Central memory CD8-positive, alpha-beta T cell (primary cell): ENCODE results near the gene SORCS2.

Source experiments
- ATAC-seq: fragments of 150-1000 bp; cut with Tn5 transposase; replicated peaks from 2 replicates; pipeline ENCODE4 v1.10.0; 2022; ENCODE audit warnings: mild to moderate bottlenecking, moderate FRiP score, moderate number of reproducible peaks; ENCODE audit not compliant: poor library complexity, severe bottlenecking; ENCODE audit errors: extremely low read depth
- DNase-seq, 2 donors: peaks; one replicate each; pipeline ENCODE4 v3.0.0; 2021; ENCODE audit warnings: low spot score in 2 of 2
- H3K27ac Mint-ChIP-seq: one replicate; pipeline ENCODE4 v1.8.0; 2022; ENCODE audit warnings: low read depth, mild to moderate bottlenecking, moderate library complexity, mixed read lengths
- H3K27me3 Mint-ChIP-seq: one replicate; pipeline ENCODE4 v1.8.0; 2022; ENCODE audit warnings: mixed read lengths
- H3K36me3 Mint-ChIP-seq: one replicate; pipeline ENCODE4 v1.8.0; 2022; ENCODE audit warnings: mild to moderate bottlenecking, moderate library complexity, mixed read lengths; ENCODE audit not compliant: insufficient read depth
- H3K4me1 Mint-ChIP-seq: one replicate; pipeline ENCODE4 v1.8.0; 2022; ENCODE audit warnings: mixed read lengths
- H3K4me3 Mint-ChIP-seq: one replicate; pipeline ENCODE4 v1.8.0; 2022; ENCODE audit warnings: mild to moderate bottlenecking, moderate library complexity, mixed read lengths
- H3K9me3 Mint-ChIP-seq: one replicate; pipeline ENCODE4 v1.8.0; 2022; ENCODE audit warnings: mixed read lengths

Gene SORCS2

GRCh38 chr4:7253837-7254236 is 61.5 kb downstream of the SORCS2 start:
- DNase-seq: no peak
- no peak overlapping the region for H3K4me3 Mint-ChIP-seq
- no peaks in the 10 kb centered on the region for H3K4me1 Mint-ChIP-seq
- H3K27ac Mint-ChIP-seq: no peak overlapping the region
- no peak for ATAC-seq
- H3K9me3 Mint-ChIP-seq: no peaks in the 10 kb centered on the region
- no peaks in the 10 kb centered on the region for H3K36me3 Mint-ChIP-seq
- H3K27me3 Mint-ChIP-seq: peaks cover 64% of the 10 kb centered on the region

- DNase-seq (no peak), ATAC-seq (no peak)
- Mint-ChIP-seq H3K4me3 (no peak overlapping the region), H3K27ac (no peak overlapping the region), H3K36me3 (no peaks in the 10 kb centered on the region), H3K4me1 (no peaks in the 10 kb centered on the region), H3K27me3 (peaks cover 75% of the 10 kb centered on the region), H3K9me3 (peaks cover 6% of the 10 kb centered on the region)
Measured at GRCh38 chr4:7254736-7255487, 62.6 kb downstream of the SORCS2 start.

GRCh38 chr4:7255488-7255881 is 63.1 kb downstream of the SORCS2 start:
- ATAC-seq (no peak), DNase-seq (no peak)
- Mint-ChIP-seq H3K27ac (no peak overlapping the region), H3K9me3 (peaks cover 6% of the 10 kb centered on the region), H3K4me3 (no peak overlapping the region), H3K36me3 (no peaks in the 10 kb centered on the region), H3K4me1 (no peaks in the 10 kb centered on the region), H3K27me3 (peaks cover 81% of the 10 kb centered on the region)

GRCh38 chr4:7255996-7256395 is 63.7 kb downstream of the SORCS2 start:
- H3K9me3 Mint-ChIP-seq: peaks cover 6% of the 10 kb centered on the region
- peaks cover 81% of the 10 kb centered on the region for H3K27me3 Mint-ChIP-seq
- DNase-seq (no peak), ATAC-seq (no peak)
- no peak overlapping the region for H3K4me3 Mint-ChIP-seq
- H3K4me1 Mint-ChIP-seq: no peaks in the 10 kb centered on the region
- no peak overlapping the region for H3K27ac Mint-ChIP-seq
- H3K36me3 Mint-ChIP-seq: no peaks in the 10 kb centered on the region

GRCh38 chr4:7256984-7257810 is 64.9 kb downstream of the SORCS2 start:
- ATAC-seq: no peak
- Mint-ChIP-seq H3K9me3 (peaks cover 6% of the 10 kb centered on the region), H3K36me3 (no peaks in the 10 kb centered on the region), H3K4me3 (no peak overlapping the region), H3K4me1 (no peaks in the 10 kb centered on the region), H3K27ac (no peak overlapping the region), H3K27me3 (peaks cover 80% of the 10 kb centered on the region)
- no peak for DNase-seq

- Mint-ChIP-seq H3K9me3 (peaks cover 6% of the 10 kb centered on the region), H3K4me1 (no peaks in the 10 kb centered on the region), H3K4me3 (no peak overlapping the region), H3K27me3 (peaks cover 91% of the 10 kb centered on the region), H3K27ac (no peak overlapping the region), H3K36me3 (no peaks in the 10 kb centered on the region)
- DNase-seq (no peak), ATAC-seq (no peak)
Measured at GRCh38 chr4:7259039-7259438, 66.7 kb downstream of the SORCS2 start.

- Mint-ChIP-seq H3K27me3 (peaks cover 90% of the 10 kb centered on the region), H3K9me3 (peaks cover 6% of the 10 kb centered on the region), H3K27ac (no peak overlapping the region), H3K4me1 (no peaks in the 10 kb centered on the region), H3K36me3 (no peaks in the 10 kb centered on the region), H3K4me3 (no peak overlapping the region)
- ATAC-seq (no peak), DNase-seq (no peak)
Measured at GRCh38 chr4:7260569-7260968, 68.2 kb downstream of the SORCS2 start.

GRCh38 chr4:7261087-7261486 is 68.7 kb downstream of the SORCS2 start:
- Mint-ChIP-seq H3K4me3 (no peak overlapping the region), H3K4me1 (no peaks in the 10 kb centered on the region), H3K27ac (no peak overlapping the region), H3K27me3 (peaks cover 94% of the 10 kb centered on the region), H3K9me3 (peaks cover 6% of the 10 kb centered on the region), H3K36me3 (no peaks in the 10 kb centered on the region)
- DNase-seq (no peak), ATAC-seq (no peak)

GRCh38 chr4:7261536-7261935 is 69.2 kb downstream of the SORCS2 start:
- ATAC-seq: no peak
- H3K4me3 Mint-ChIP-seq: no peak overlapping the region
- peaks cover 96% of the 10 kb centered on the region for H3K27me3 Mint-ChIP-seq
- no peak overlapping the region for H3K27ac Mint-ChIP-seq
- peaks cover 3% of the 10 kb centered on the region for H3K36me3 Mint-ChIP-seq
- peaks cover 6% of the 10 kb centered on the region for H3K9me3 Mint-ChIP-seq
- no peak for DNase-seq
- no peaks in the 10 kb centered on the region for H3K4me1 Mint-ChIP-seq

- peaks cover 3% of the 10 kb centered on the region for H3K36me3 Mint-ChIP-seq
- no peak for ATAC-seq
- DNase-seq: no peak
- peaks cover 6% of the 10 kb centered on the region for H3K9me3 Mint-ChIP-seq
- H3K27ac Mint-ChIP-seq: no peak overlapping the region
- no peaks in the 10 kb centered on the region for H3K4me1 Mint-ChIP-seq
- peaks cover 96% of the 10 kb centered on the region for H3K27me3 Mint-ChIP-seq
- no peak overlapping the region for H3K4me3 Mint-ChIP-seq
Measured at GRCh38 chr4:7262134-7262533, 69.8 kb downstream of the SORCS2 start.

- no peak for ATAC-seq
- DNase-seq: no peak
- no peak overlapping the region for H3K4me3 Mint-ChIP-seq
- no peaks in the 10 kb centered on the region for H3K4me1 Mint-ChIP-seq
- peaks cover 94% of the 10 kb centered on the region for H3K27me3 Mint-ChIP-seq
- peaks cover 6% of the 10 kb centered on the region for H3K9me3 Mint-ChIP-seq
- H3K36me3 Mint-ChIP-seq: peaks cover 3% of the 10 kb centered on the region
- no peak overlapping the region for H3K27ac Mint-ChIP-seq
Measured at GRCh38 chr4:7263166-7263565, 70.8 kb downstream of the SORCS2 start.

- Mint-ChIP-seq H3K4me1 (no peaks in the 10 kb centered on the region), H3K4me3 (no peak overlapping the region), H3K9me3 (peaks cover 1% of the 10 kb centered on the region), H3K27me3 (peaks cover 89% of the 10 kb centered on the region), H3K27ac (no peak overlapping the region), H3K36me3 (peaks cover 3% of the 10 kb centered on the region)
- ATAC-seq (no peak), DNase-seq (no peak)
Measured at GRCh38 chr4:7264694-7265093, 72.4 kb downstream of the SORCS2 start.
